ENCODE data around the gene MATN1. TPM values are rescaled to one million over a fixed set of nuclear protein-coding genes. Genes with fewer than 3 reads are reported as not detected.
A peak's percentile ranks its signal among the peaks of the same experiment; 100 is the strongest.

The MATN1 gene
- total and polyA plus RNA-seq, 2 experiments from 2014 or later = 0.47 to 3.7 TPM

DNA sequence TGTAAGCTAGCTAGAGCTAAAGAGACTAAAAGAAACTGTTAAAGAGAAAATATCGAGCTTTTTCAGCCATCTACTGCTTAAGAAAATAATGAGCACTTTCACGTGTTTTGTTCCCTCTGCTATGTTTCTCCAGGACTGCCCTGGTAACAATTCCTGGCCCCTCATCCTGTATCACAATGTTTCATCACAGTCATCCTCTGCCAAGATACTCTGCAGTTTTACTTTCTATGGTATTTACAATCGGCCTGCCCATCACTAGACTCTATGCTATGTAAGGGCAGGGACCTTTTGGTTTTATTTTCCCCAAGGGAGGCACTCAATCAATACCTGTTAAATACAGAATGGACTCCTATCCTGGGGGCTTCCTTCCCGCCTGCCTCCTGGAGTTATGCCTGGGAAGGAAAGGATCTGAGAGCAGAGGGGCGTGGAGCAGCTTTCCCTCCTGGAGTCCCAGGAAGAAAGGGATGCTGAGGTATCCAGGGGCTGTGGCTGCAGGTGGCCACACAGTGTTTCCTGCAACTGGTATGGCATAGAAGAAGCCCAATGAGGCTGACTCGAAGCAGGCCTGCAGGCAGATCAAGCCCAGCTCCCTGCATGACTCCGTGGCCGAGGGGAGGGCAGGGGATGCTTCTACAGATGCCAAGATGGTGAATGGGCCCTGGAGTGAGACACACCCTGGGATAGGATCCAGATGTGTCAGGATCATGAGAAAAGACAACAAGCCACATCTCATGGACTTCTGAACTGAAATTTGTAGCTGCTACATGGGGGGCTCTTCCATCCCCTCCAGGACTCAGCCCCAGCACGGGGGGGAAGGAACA is 52.9 kb downstream of the MATN1 start:
- H3K4me2 ChIP-seq = no peak overlapping the region
- H3K4me1 ChIP-seq (ENCODE audit: insufficient read depth) = no peaks in the 10 kb centered on the region
- H3K4me3 ChIP-seq = no peak overlapping the region
- TF ChIP-seq EZH2phosphoT487 (IDR thresholded peaks at IDR 0.05; ENCODE audit: low read depth, severe bottlenecking, unreplicated experiment) (no peak), EZH2 (IDR thresholded peaks at IDR 0.05; ENCODE audit: borderline replicate concordance) (no peak)
- TF ChIP-seq, protein P1, sequence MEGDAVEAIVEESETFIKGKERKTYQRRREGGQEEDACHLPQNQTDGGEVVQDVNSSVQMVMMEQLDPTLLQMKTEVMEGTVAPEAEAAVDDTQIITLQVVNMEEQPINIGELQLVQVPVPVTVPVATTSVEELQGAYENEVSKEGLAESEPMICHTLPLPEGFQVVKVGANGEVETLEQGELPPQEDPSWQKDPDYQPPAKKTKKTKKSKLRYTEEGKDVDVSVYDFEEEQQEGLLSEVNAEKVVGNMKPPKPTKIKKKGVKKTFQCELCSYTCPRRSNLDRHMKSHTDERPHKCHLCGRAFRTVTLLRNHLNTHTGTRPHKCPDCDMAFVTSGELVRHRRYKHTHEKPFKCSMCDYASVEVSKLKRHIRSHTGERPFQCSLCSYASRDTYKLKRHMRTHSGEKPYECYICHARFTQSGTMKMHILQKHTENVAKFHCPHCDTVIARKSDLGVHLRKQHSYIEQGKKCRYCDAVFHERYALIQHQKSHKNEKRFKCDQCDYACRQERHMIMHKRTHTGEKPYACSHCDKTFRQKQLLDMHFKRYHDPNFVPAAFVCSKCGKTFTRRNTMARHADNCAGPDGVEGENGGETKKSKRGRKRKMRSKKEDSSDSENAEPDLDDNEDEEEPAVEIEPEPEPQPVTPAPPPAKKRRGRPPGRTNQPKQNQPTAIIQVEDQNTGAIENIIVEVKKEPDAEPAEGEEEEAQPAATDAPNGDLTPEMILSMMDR (IDR thresholded peaks at IDR 0.05; ENCODE audit: poor library complexity) = no peak
- no peak for DNase-seq (ENCODE audit: low spot score)
- H4K20me1 ChIP-seq (ENCODE audit: insufficient read depth, poor library complexity, severe bottlenecking) = no peaks in the 10 kb centered on the region
- no peak overlapping the region for H3K27ac ChIP-seq
- H2AFZ ChIP-seq = no peak overlapping the region
- H3K9me2 ChIP-seq (replicated peaks; ENCODE audit: insufficient read depth) = no peaks in the 10 kb centered on the region
- no peaks in the 10 kb centered on the region for H3K79me2 ChIP-seq
- 79% methylated on average over 9 of the region's 9 CpGs for WGBS (ENCODE audit: low lambda C conversion rate, missing lambda C conversion rate)
- no peaks in the 10 kb centered on the region for H3K36me3 ChIP-seq (replicated peaks; ENCODE audit: insufficient read depth, low read depth)
- H3K27me3 ChIP-seq = no peaks in the 10 kb centered on the region
- no peaks in the 10 kb centered on the region for H3K9me3 ChIP-seq (ENCODE audit: low read depth)

DNA sequence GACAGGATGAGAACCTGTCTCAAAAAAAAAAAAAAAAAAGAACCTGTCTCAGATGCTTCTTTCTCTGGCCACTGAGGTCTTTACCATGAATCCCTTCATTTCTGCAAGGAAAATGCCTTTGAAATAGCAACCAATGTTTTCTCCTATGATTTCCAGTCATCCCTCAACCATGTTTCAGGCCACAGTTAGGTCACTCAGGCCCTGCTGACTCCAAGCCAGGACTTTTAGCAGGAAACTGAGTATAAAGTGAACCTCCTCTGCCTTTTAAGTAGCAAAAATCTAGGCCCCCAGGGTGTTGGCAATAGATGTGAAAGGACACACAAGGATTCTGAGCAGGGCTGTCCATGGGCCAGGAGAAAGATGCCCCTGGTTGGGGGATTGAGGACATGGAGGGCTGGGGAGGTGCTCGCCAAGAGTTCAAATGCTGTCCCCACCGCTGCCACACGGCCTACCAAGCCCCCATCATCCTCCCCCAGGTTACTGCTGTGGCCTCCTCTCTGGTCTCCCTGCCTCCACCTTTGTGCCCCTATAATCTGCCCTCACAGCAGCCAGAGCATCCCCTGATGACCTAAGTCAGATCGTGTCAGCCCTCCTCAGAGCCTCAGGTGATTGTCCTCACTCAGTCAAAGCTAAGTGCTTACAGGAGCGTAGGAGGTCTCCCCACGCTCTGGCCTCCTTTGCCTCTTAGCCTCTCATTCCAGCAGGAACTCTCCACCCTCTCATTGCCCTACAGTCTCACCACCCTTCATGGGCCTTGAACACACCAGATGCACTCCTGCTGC is 54.6 kb downstream of the MATN1 start:
- TF ChIP-seq EZH2 (IDR thresholded peaks at IDR 0.05; ENCODE audit: borderline replicate concordance) = no peak
- no peak for TF ChIP-seq EZH2phosphoT487 (IDR thresholded peaks at IDR 0.05; ENCODE audit: low read depth, severe bottlenecking, unreplicated experiment)
- TF ChIP-seq, protein P1 (IDR thresholded peaks at IDR 0.05; ENCODE audit: poor library complexity) = no peak
- peak overlapping the region; percentile 22 for H3K27ac ChIP-seq
- H3K4me1 ChIP-seq (ENCODE audit: insufficient read depth) = peaks cover 3% of the 10 kb centered on the region
- no peaks in the 10 kb centered on the region for H3K36me3 ChIP-seq (replicated peaks; ENCODE audit: insufficient read depth, low read depth)
- no peak overlapping the region for H3K4me3 ChIP-seq
- 92% methylated on average over 6 of the region's 6 CpGs for WGBS (ENCODE audit: low lambda C conversion rate, missing lambda C conversion rate)
- no peak overlapping the region for H3K4me2 ChIP-seq
- H3K9me2 ChIP-seq (replicated peaks; ENCODE audit: insufficient read depth) = no peaks in the 10 kb centered on the region
- no peak for DNase-seq (ENCODE audit: low spot score)
- H3K9me3 ChIP-seq (ENCODE audit: low read depth) = no peaks in the 10 kb centered on the region
- no peak overlapping the region for H2AFZ ChIP-seq
- H4K20me1 ChIP-seq (ENCODE audit: insufficient read depth, poor library complexity, severe bottlenecking) = no peaks in the 10 kb centered on the region
- no peaks in the 10 kb centered on the region for H3K27me3 ChIP-seq
- H3K79me2 ChIP-seq = no peaks in the 10 kb centered on the region

DNA sequence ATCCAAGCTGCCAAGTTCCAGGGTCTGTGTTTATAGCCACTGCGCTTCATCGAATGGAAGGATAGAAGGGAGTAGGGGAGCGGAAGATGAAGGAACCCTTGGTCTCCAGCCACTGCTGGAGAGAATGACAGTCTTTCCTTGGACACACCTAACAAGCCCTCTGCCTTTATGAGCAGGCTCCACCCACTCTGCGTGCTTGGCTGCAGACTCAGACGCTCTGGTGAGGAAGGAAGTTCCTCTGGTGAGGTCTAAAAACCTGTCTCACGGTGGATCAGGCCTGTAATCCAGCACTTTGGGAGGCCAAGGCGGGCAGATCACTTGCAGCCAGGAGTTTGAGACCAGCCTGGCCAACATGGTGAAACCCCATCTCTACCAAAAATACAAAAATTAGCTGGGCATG is 55.4 kb downstream of the MATN1 start:
- H3K36me3 ChIP-seq (replicated peaks; ENCODE audit: insufficient read depth, low read depth) = no peaks in the 10 kb centered on the region
- no peaks in the 10 kb centered on the region for H3K9me3 ChIP-seq (ENCODE audit: low read depth)
- DNase-seq (ENCODE audit: low spot score) = peak; percentile 62
- 55% methylated on average over 7 of the region's 7 CpGs for WGBS (ENCODE audit: low lambda C conversion rate, missing lambda C conversion rate)
- peaks cover 10% of the 10 kb centered on the region for H3K4me1 ChIP-seq (ENCODE audit: insufficient read depth)
- no peaks in the 10 kb centered on the region for H3K27me3 ChIP-seq
- H2AFZ ChIP-seq = no peak overlapping the region
- TF ChIP-seq EZH2 (IDR thresholded peaks at IDR 0.05; ENCODE audit: borderline replicate concordance) = no peak
- TF ChIP-seq EZH2phosphoT487 (IDR thresholded peaks at IDR 0.05; ENCODE audit: low read depth, severe bottlenecking, unreplicated experiment) = no peak
- TF ChIP-seq, protein P1 (IDR thresholded peaks at IDR 0.05; ENCODE audit: poor library complexity) = no peak
- peak overlapping the region; percentile 44 for H3K27ac ChIP-seq
- H4K20me1 ChIP-seq (ENCODE audit: insufficient read depth, poor library complexity, severe bottlenecking) = no peaks in the 10 kb centered on the region
- H3K4me3 ChIP-seq = no peak overlapping the region
- H3K79me2 ChIP-seq = no peaks in the 10 kb centered on the region
- H3K9me2 ChIP-seq (replicated peaks; ENCODE audit: insufficient read depth) = no peaks in the 10 kb centered on the region
- H3K4me2 ChIP-seq = no peak overlapping the region
